Measurements from ENCODE around the gene PTGFRN.

PTGFRN gene

GRCh38 chr1:116981521-116982037 is 71.9 kb downstream of the PTGFRN start:
- Histone ChIP-seq H3K9me3 (ENCODE audit: control insufficient read depth in 5 of 5, low read length in 5 of 5) (no peaks in the 10 kb centered on the region), H3K4me3 (ENCODE audit: low read depth in 1 of 5, low read length in 5 of 5) (no peak overlapping the region), H3K9ac (ENCODE audit: low read length in 5 of 5) (no peak overlapping the region), H3K4me1 (ENCODE audit: control insufficient read depth in 5 of 5, insufficient read depth in 5 of 5, low read length in 5 of 5) (peaks cover 0 to 18% (median 13%) of the 10 kb centered on the region in 5 donors), H3K27ac (ENCODE audit: low read depth, low read length) (no peak overlapping the region), H3K27me3 (ENCODE audit: control insufficient read depth in 5 of 5, insufficient read depth in 4 of 5, low read length in 5 of 5) (no peaks in the 10 kb centered on the region), H3K36me3 (ENCODE audit: control insufficient read depth in 5 of 5, insufficient read depth in 5 of 5, low read length in 5 of 5) (peaks cover 0 to 2% (median 0%) of the 10 kb centered on the region in 5 donors)

GRCh38 chr1:116982319-116983004 is 72.7 kb downstream of the PTGFRN start:
- Histone ChIP-seq H3K9me3 (ENCODE audit: control insufficient read depth in 5 of 5, low read length in 5 of 5) (no peaks in the 10 kb centered on the region), H3K4me3 (ENCODE audit: low read depth in 1 of 5, low read length in 5 of 5) (no peak overlapping the region), H3K9ac (ENCODE audit: low read length in 5 of 5) (no peak overlapping the region), H3K4me1 (ENCODE audit: control insufficient read depth in 5 of 5, insufficient read depth in 5 of 5, low read length in 5 of 5) (peaks cover 0 to 19% (median 13%) of the 10 kb centered on the region in 5 donors), H3K27ac (ENCODE audit: low read depth, low read length) (no peak overlapping the region), H3K36me3 (ENCODE audit: control insufficient read depth in 5 of 5, insufficient read depth in 5 of 5, low read length in 5 of 5) (peaks cover 0 to 2% (median 0%) of the 10 kb centered on the region in 5 donors), H3K27me3 (ENCODE audit: control insufficient read depth in 5 of 5, insufficient read depth in 4 of 5, low read length in 5 of 5) (no peaks in the 10 kb centered on the region)

GRCh38 chr1:116983112-116983511 is 73.4 kb downstream of the PTGFRN start:
- Histone ChIP-seq H3K4me3 (ENCODE audit: low read depth in 1 of 5, low read length in 5 of 5) (no peak overlapping the region), H3K4me1 (ENCODE audit: control insufficient read depth in 5 of 5, insufficient read depth in 5 of 5, low read length in 5 of 5) (peaks cover 0 to 25% (median 17%) of the 10 kb centered on the region in 5 donors), H3K27ac (ENCODE audit: low read depth, low read length) (no peak overlapping the region), H3K36me3 (ENCODE audit: control insufficient read depth in 5 of 5, insufficient read depth in 5 of 5, low read length in 5 of 5) (peaks cover 0 to 2% (median 0%) of the 10 kb centered on the region in 5 donors), H3K9ac (ENCODE audit: low read length in 5 of 5) (no peak overlapping the region), H3K27me3 (ENCODE audit: control insufficient read depth in 5 of 5, insufficient read depth in 4 of 5, low read length in 5 of 5) (no peaks in the 10 kb centered on the region), H3K9me3 (ENCODE audit: control insufficient read depth in 5 of 5, low read length in 5 of 5) (no peaks in the 10 kb centered on the region)

GRCh38 chr1:116983678-116984077 is 74.0 kb downstream of the PTGFRN start:
- H3K4me3 ChIP-seq (ENCODE audit: low read depth in 1 of 5, low read length in 5 of 5) = no peak overlapping the region
- H3K9ac ChIP-seq (ENCODE audit: low read length in 5 of 5) = no peak overlapping the region
- peaks cover 0 to 2% (median 0%) of the 10 kb centered on the region in 5 donors for H3K36me3 ChIP-seq (ENCODE audit: control insufficient read depth in 5 of 5, insufficient read depth in 5 of 5, low read length in 5 of 5)
- H3K27ac ChIP-seq (ENCODE audit: low read depth, low read length) = no peak overlapping the region
- H3K27me3 ChIP-seq (ENCODE audit: control insufficient read depth in 5 of 5, insufficient read depth in 4 of 5, low read length in 5 of 5) = no peaks in the 10 kb centered on the region
- peaks cover 0 to 31% (median 23%) of the 10 kb centered on the region in 5 donors for H3K4me1 ChIP-seq (ENCODE audit: control insufficient read depth in 5 of 5, insufficient read depth in 5 of 5, low read length in 5 of 5)
- H3K9me3 ChIP-seq (ENCODE audit: control insufficient read depth in 5 of 5, low read length in 5 of 5) = no peaks in the 10 kb centered on the region

GRCh38 chr1:116984406-116985160 is 74.9 kb downstream of the PTGFRN start:
- Histone ChIP-seq H3K9ac (ENCODE audit: low read length in 5 of 5) (no peak overlapping the region), H3K27ac (ENCODE audit: low read depth, low read length) (no peak overlapping the region), H3K4me1 (ENCODE audit: control insufficient read depth in 5 of 5, insufficient read depth in 5 of 5, low read length in 5 of 5) (peaks cover 0 to 40% (median 31%) of the 10 kb centered on the region in 5 donors)

GRCh38 chr1:116986421-116987255 is 76.9 kb downstream of the PTGFRN start:
- H3K4me3 ChIP-seq (ENCODE audit: low read depth in 1 of 5, low read length in 5 of 5) = no peak overlapping the region
- no peak overlapping the region for H3K27ac ChIP-seq (ENCODE audit: low read depth, low read length)
- H3K4me1 ChIP-seq (ENCODE audit: control insufficient read depth in 5 of 5, insufficient read depth in 5 of 5, low read length in 5 of 5) = peaks cover 3 to 52% (median 48%) of the 10 kb centered on the region in 5 donors
- peaks cover 0 to 2% (median 0%) of the 10 kb centered on the region in 5 donors for H3K36me3 ChIP-seq (ENCODE audit: control insufficient read depth in 5 of 5, insufficient read depth in 5 of 5, low read length in 5 of 5)
- H3K9ac ChIP-seq (ENCODE audit: low read length in 5 of 5) = no peak overlapping the region
- no peaks in the 10 kb centered on the region for H3K27me3 ChIP-seq (ENCODE audit: control insufficient read depth in 5 of 5, insufficient read depth in 4 of 5, low read length in 5 of 5)
- no peaks in the 10 kb centered on the region for H3K9me3 ChIP-seq (ENCODE audit: control insufficient read depth in 5 of 5, low read length in 5 of 5)

More at GRCh38 chr1:116984406-116985160, 74.9 kb downstream of the PTGFRN start:
- Histone ChIP-seq H3K36me3 (ENCODE audit: control insufficient read depth in 5 of 5, insufficient read depth in 5 of 5, low read length in 5 of 5) (peaks cover 0 to 2% (median 0%) of the 10 kb centered on the region in 5 donors), H3K9me3 (ENCODE audit: control insufficient read depth in 5 of 5, low read length in 5 of 5) (no peaks in the 10 kb centered on the region), H3K27me3 (ENCODE audit: control insufficient read depth in 5 of 5, insufficient read depth in 4 of 5, low read length in 5 of 5) (no peaks in the 10 kb centered on the region), H3K4me3 (ENCODE audit: low read depth in 1 of 5, low read length in 5 of 5) (no peak overlapping the region)

- peaks cover 3 to 58% (median 48%) of the 10 kb centered on the region in 5 donors for H3K4me1 ChIP-seq (ENCODE audit: control insufficient read depth in 5 of 5, insufficient read depth in 5 of 5, low read length in 5 of 5)
- H3K9ac ChIP-seq (ENCODE audit: low read length in 5 of 5) = no peak overlapping the region
- no peak overlapping the region for H3K27ac ChIP-seq (ENCODE audit: low read depth, low read length)
- no peak overlapping the region for H3K4me3 ChIP-seq (ENCODE audit: low read depth in 1 of 5, low read length in 5 of 5)
- no peaks in the 10 kb centered on the region for H3K9me3 ChIP-seq (ENCODE audit: control insufficient read depth in 5 of 5, low read length in 5 of 5)
- H3K36me3 ChIP-seq (ENCODE audit: control insufficient read depth in 5 of 5, insufficient read depth in 5 of 5, low read length in 5 of 5) = peaks cover 0 to 2% (median 0%) of the 10 kb centered on the region in 5 donors
- no peaks in the 10 kb centered on the region for H3K27me3 ChIP-seq (ENCODE audit: control insufficient read depth in 5 of 5, insufficient read depth in 4 of 5, low read length in 5 of 5)
Observed at GRCh38 chr1:116987256-116987555, 77.5 kb downstream of the PTGFRN start.

GRCh38 chr1:116988248-116988647 is 78.5 kb downstream of the PTGFRN start:
- Histone ChIP-seq H3K4me1 (ENCODE audit: control insufficient read depth in 5 of 5, insufficient read depth in 5 of 5, low read length in 5 of 5) (peaks cover 3 to 55% (median 45%) of the 10 kb centered on the region in 5 donors), H3K27ac (ENCODE audit: low read depth, low read length) (no peak overlapping the region), H3K4me3 (ENCODE audit: low read depth in 1 of 5, low read length in 5 of 5) (no peak overlapping the region)

GRCh38 chr1:116988908-116989307 is 79.2 kb downstream of the PTGFRN start:
- no peak overlapping the region for H3K9ac ChIP-seq (ENCODE audit: low read length in 5 of 5)
- peaks cover 0 to 2% (median 0%) of the 10 kb centered on the region in 5 donors for H3K9me3 ChIP-seq (ENCODE audit: control insufficient read depth in 5 of 5, low read length in 5 of 5)
- peaks cover 0 to 2% (median 0%) of the 10 kb centered on the region in 5 donors for H3K36me3 ChIP-seq (ENCODE audit: control insufficient read depth in 5 of 5, insufficient read depth in 5 of 5, low read length in 5 of 5)
- no peak overlapping the region for H3K27ac ChIP-seq (ENCODE audit: low read depth, low read length)
- H3K4me1 ChIP-seq (ENCODE audit: control insufficient read depth in 5 of 5, insufficient read depth in 5 of 5, low read length in 5 of 5) = peaks cover 3 to 53% (median 39%) of the 10 kb centered on the region in 5 donors
- no peak overlapping the region for H3K4me3 ChIP-seq (ENCODE audit: low read depth in 1 of 5, low read length in 5 of 5)
- no peaks in the 10 kb centered on the region for H3K27me3 ChIP-seq (ENCODE audit: control insufficient read depth in 5 of 5, insufficient read depth in 4 of 5, low read length in 5 of 5)

More at GRCh38 chr1:116988248-116988647, 78.5 kb downstream of the PTGFRN start:
- Histone ChIP-seq H3K9me3 (ENCODE audit: control insufficient read depth in 5 of 5, low read length in 5 of 5) (no peaks in the 10 kb centered on the region), H3K36me3 (ENCODE audit: control insufficient read depth in 5 of 5, insufficient read depth in 5 of 5, low read length in 5 of 5) (peaks cover 0 to 2% (median 0%) of the 10 kb centered on the region in 5 donors), H3K27me3 (ENCODE audit: control insufficient read depth in 5 of 5, insufficient read depth in 4 of 5, low read length in 5 of 5) (no peaks in the 10 kb centered on the region), H3K9ac (ENCODE audit: low read length in 5 of 5) (no peak overlapping the region)

Data from subcutaneous abdominal adipose tissue (tissue), 5 donors.